Vagina (tissue), 2 donors: ENCODE data around the gene KLHL21. TPM values are rescaled to one million over a fixed set of nuclear protein-coding genes. Genes with fewer than 3 reads are reported as not detected.
A peak's percentile ranks its signal among the peaks of the same experiment; 100 is the strongest.

Experiments used
- DNase-seq, 2 donors: peaks; one replicate each; pipeline ENCODE4 v3.0.0-alpha.2; 2017; ENCODE audit errors: extremely low spot score in 2 of 2
- H3K27ac ChIP-seq: fragments of 200-600 bp; sonication (generic); one replicate; pipeline ENCODE4 v1.5.1; 2019
- H3K27me3 ChIP-seq: fragments of 200-600 bp; sonication (generic); one replicate; pipeline ENCODE4 v1.5.1; 2019
- H3K36me3 ChIP-seq, 2 donors: fragments of 200-600 bp; sonication (generic); one replicate each; pipeline ENCODE4 v1.5.1; 2017 to 2019
- H3K4me1 ChIP-seq: fragments of 200-600 bp; sonication (generic); one replicate; pipeline ENCODE4 v1.5.1; 2019
- H3K4me3 ChIP-seq, 2 donors: fragments of 200-600 bp; sonication (generic); 1 replicate in 1 of 2; 2 replicates in 1 of 2; pipeline ENCODE4 v1.5.1; 2016 to 2019
- H3K9me3 ChIP-seq: fragments of 200-600 bp; sonication (generic); one replicate; pipeline ENCODE4 v1.5.1; 2019
- CTCF ChIP-seq, 3 experiments: fragments of 450-650 bp in 2 of 3; fragments of 200-600 bp in 1 of 3; sonication (generic) in 1 of 3; IDR thresholded peaks; one replicate each; pipeline ENCODE4 v1.5.1; 2017 to 2019; ENCODE audit warnings: antibody characterized with exemption in 3 of 3, mild to moderate bottlenecking in 2 of 3, moderate library complexity in 2 of 3
- POLR2A ChIP-seq, 2 donors: fragments of 450-650 bp; IDR thresholded peaks; one replicate each; pipeline ENCODE4 v1.6.1; 2017; ENCODE audit warnings: antibody characterized with exemption in 2 of 2, mild to moderate bottlenecking in 2 of 2, moderate library complexity in 2 of 2
- POLR2AphosphoS5 ChIP-seq, 2 donors: sonication (generic); formaldehyde crosslinking; IDR thresholded peaks; one replicate each; pipeline ENCODE4 v1.9.0; 2017; ENCODE audit warnings: antibody characterized with exemption in 2 of 2, mild to moderate bottlenecking in 2 of 2, low read depth in 1 of 2; ENCODE audit not compliant: insufficient read depth in 1 of 2
- intact Hi-C: fragments of 100-400 bp; cut with DNase I; formaldehyde crosslinking; loops from one replicate; pipeline ENCODE4 v1.15.1; 2023
- total RNA-seq: library from RNA; depleted of rRNA; stranded (reverse); fragments of >200 nt; gene quantifications from one replicate; pipeline ENCODE4 v1.2.3, GENCODE V29; 2016

KLHL21 gene
- total RNA-seq, 1 donor from 2014 or later, result 54.3 TPM

DNA sequence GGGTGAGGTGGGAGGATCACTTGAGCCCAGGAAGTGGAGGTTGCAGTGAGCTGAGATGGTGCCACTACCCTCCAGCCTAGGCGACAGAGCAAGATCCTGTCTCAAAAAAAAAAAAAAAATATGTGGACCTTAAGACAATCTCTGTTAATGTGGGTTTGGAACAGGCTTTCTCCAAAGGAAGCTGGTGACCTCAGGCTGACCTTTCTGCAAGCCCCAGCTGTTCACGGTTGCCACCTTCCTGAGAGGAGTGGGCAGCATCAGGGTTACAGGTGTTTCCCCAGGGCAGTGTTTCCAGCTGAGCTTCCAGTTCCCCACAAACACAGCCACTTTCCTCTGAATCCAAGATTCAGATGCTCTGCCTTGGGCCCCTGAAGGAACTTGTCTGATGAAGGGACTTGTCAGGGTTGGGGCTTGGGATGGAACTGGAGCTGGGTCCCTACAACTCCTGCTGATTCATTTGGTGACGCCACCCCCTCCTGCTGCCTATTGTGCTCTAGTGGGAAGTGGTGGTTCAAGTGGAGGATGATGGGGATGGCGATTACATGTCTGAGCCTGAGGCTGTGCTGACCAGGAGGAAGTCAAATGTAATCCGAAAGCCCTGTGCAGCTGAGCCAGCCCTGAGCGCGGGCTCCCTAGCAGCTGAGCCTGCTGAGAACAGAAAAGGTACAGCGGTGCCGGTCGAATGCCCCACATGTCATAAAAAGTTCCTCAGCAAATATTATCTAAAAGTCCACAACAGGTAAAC lies 20.9 kb downstream of the KLHL21 start:
- TF ChIP-seq POLR2AphosphoS5 (IDR thresholded peaks at IDR 0.05; ENCODE audit: insufficient read depth in 1 of 2, low read depth in 1 of 2), result no peak
- no peak for TF ChIP-seq CTCF (IDR thresholded peaks at IDR 0.05)
- no peak for TF ChIP-seq POLR2A (IDR thresholded peaks at IDR 0.05)
- H3K4me1 ChIP-seq, result peaks cover 45% of the 10 kb centered on the region
- no peak for DNase-seq
- H3K4me3 ChIP-seq, result no peak overlapping the region
- H3K36me3 ChIP-seq, result no peaks in the 10 kb centered on the region
- H3K27me3 ChIP-seq, result no peaks in the 10 kb centered on the region
- H3K27ac ChIP-seq, result no peak overlapping the region
- H3K9me3 ChIP-seq, result no peaks in the 10 kb centered on the region
- intact Hi-C loops, result no loop called here

DNA sequence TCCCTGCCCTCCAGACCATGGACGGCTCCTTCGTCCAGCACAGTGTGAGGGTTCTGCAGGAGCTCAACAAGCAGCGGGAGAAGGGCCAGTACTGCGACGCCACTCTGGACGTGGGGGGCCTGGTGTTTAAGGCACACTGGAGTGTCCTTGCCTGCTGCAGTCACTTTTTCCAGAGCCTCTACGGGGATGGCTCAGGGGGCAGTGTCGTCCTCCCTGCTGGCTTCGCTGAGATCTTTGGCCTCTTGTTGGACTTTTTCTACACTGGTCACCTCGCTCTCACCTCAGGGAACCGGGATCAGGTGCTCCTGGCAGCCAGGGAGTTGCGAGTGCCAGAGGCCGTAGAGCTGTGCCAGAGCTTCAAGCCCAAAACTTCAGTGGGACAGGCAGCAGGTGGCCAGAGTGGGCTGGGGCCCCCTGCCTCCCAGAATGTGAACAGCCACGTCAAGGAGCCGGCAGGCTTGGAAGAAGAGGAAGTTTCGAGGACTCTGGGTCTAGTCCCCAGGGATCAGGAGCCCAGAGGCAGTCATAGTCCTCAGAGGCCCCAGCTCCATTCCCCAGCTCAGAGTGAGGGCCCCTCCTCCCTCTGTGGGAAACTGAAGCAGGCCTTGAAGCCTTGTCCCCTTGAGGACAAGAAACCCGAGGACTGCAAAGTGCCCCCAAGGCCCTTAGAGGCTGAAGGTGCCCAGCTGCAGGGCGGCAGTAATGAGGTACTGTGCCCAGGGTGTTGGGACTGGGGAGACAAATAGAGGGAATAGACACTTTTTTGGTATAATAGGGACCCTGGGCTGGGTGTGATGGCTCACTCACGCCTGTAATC lies 21.9 kb downstream of the KLHL21 start:
- Histone ChIP-seq H3K27ac (peak overlapping the region; percentile 89), H3K9me3 (no peaks in the 10 kb centered on the region), H3K4me3 (peak overlapping the region; percentile 73 to 95), H3K36me3 (no peaks in the 10 kb centered on the region), H3K4me1 (peaks cover 41% of the 10 kb centered on the region), H3K27me3 (no peaks in the 10 kb centered on the region)
- intact Hi-C loops, result no loop called here
- TF ChIP-seq POLR2A (IDR thresholded peaks at IDR 0.05) (no peak), POLR2AphosphoS5 (IDR thresholded peaks at IDR 0.05; ENCODE audit: insufficient read depth in 1 of 2, low read depth in 1 of 2) (no peak), CTCF (IDR thresholded peaks at IDR 0.05) (no peak)
- DNase-seq, result no peak

DNA sequence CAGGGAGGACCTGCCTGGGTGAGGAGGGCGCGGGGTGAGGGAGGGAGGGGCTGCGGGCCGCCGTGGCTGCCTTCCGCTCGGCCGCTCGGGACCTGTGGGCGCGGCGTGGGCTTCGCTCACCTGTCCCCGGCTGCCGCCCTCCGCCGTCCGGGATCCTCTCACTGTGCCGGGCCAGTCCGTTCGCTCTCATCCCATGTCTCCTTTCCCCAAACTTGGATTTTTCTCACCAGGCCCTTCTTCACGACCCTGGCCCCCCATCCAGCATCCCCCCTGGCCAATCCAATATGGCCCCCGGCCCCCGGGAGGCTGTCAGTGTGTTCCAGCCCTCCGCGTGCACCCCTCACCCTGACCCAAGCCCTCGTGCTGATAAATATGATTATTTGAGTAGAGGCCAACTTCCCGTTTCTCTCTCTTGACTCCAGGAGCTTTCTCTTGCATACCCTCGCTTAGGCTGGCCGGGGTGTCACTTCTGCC lies 22.5 kb downstream of the KLHL21 start:
- Histone ChIP-seq H3K36me3 (no peaks in the 10 kb centered on the region), H3K27me3 (no peaks in the 10 kb centered on the region), H3K9me3 (no peaks in the 10 kb centered on the region), H3K27ac (peak overlapping the region; percentile 89), H3K4me1 (peaks cover 39% of the 10 kb centered on the region), H3K4me3 (peak overlapping the region; percentile 73 to 95)
- no peak for DNase-seq
- TF ChIP-seq POLR2A (IDR thresholded peaks at IDR 0.05), result no peak
- TF ChIP-seq CTCF (IDR thresholded peaks at IDR 0.05), result no peak
- TF ChIP-seq POLR2AphosphoS5 (IDR thresholded peaks at IDR 0.05; ENCODE audit: insufficient read depth in 1 of 2, low read depth in 1 of 2), result no peak
- intact Hi-C loops, result no loop called here

GRCh38 chr1:6579374-6580118 lies 23.1 kb downstream of the KLHL21 start, which contains the start of gene ZBTB48:
Gene ZBTB48 (plus strand): TSS chr1:6579994. CDS start chr1:6580610, 616 bp downstream.
- DNase-seq, result peak; percentile 98 to 99
- Histone ChIP-seq H3K36me3 (no peaks in the 10 kb centered on the region), H3K4me1 (peaks cover 35% of the 10 kb centered on the region), H3K9me3 (no peaks in the 10 kb centered on the region), H3K4me3 (peak within 1 kb of the TSS; percentile 73 to 95), H3K27ac (peak within 1 kb of the TSS; percentile 89), H3K27me3 (no peaks in the 10 kb centered on the region)
- intact Hi-C loops, result no loop called here
- peak; percentile 98 to 99 for TF ChIP-seq POLR2AphosphoS5 (IDR thresholded peaks at IDR 0.05; ENCODE audit: insufficient read depth in 1 of 2, low read depth in 1 of 2)
- TF ChIP-seq CTCF (IDR thresholded peaks at IDR 0.05), result no peak
- TF ChIP-seq POLR2A (IDR thresholded peaks at IDR 0.05), result peak; percentile 66 to 95
